ENCODE results near the gene SIRT4. TPM values are rescaled to one million over a fixed set of nuclear protein-coding genes. Genes with fewer than 3 reads are reported as not detected.

The SIRT4 gene
- total RNA-seq (2021; fragmentation: NEBNext Ultra II Directional; extraction: Animal tissue kit (Norgen Biotek cat#: 25700)): 2.3 and 4.1 TPM in 2 replicates
- polyA plus RNA-seq (2011; rRNA removed): 2.7 and 3.8 TPM in 2 replicates
- 4.1 TPM for polyA plus RNA-seq (2011; cell fraction: cytosol; rRNA removed)
- polyA plus RNA-seq (2011; cell fraction: nucleus; rRNA removed): 3.0 TPM
- polyA plus RNA-seq (2012, experiment 1 of 2): 2.8 to 5.4 TPM (median 4.4 TPM) in 4 replicates
- polyA plus RNA-seq (2012, experiment 2 of 2): 3.1 TPM
- polyA plus RNA-seq (2013, experiment 1 of 2): 1.4 TPM
- polyA plus RNA-seq (2013, experiment 2 of 2): 2.1 TPM
- 2.5 and 3.1 TPM in 2 replicates for polyA minus RNA-seq (2011; rRNA and poly(A)+ RNA removed)
- polyA minus RNA-seq (2011; cell fraction: cytosol; rRNA and poly(A)+ RNA removed): 1.9 TPM
- polyA minus RNA-seq (2011; cell fraction: nucleus; rRNA and poly(A)+ RNA removed): 1.4 TPM
- long read RNA-seq, experiment 1, partial matches to known transcripts: 1 of 4 reads
- long read RNA-seq, experiment 1, other reads (novel, unspliced or antisense): 1 of 4 reads
- long read RNA-seq, experiment 2, partial matches to known transcripts: 0 of 4 reads
- long read RNA-seq, experiment 2, other reads (novel, unspliced or antisense): 0 of 4 reads

GRCh38 chr12:120301962-120302815 lies at the start of gene SIRT4:
Gene SIRT4, plus strand, starts transcription at chr12:120302321. Its CDS starts 1,241 bp downstream, at chr12:120303562.
- no peaks in the 10 kb centered on the region for H3K36me3 ChIP-seq (ENCODE audit: control insufficient read depth in 2 of 4, insufficient read depth in 4 of 4, low read length in 3 of 4)
- H4K20me1 ChIP-seq (replicated peaks in 1 of 2; ENCODE audit: control insufficient read depth in 1 of 2, insufficient read depth in 2 of 2, low read length in 2 of 2): no peaks in the 10 kb centered on the region
- peak within 1 kb of the TSS; percentile 84 for H3K27ac ChIP-seq (ENCODE audit: low read depth, low read length)
- H4K5ac ChIP-seq (ENCODE audit: insufficient read length, low read depth, low read length): no peak within 1 kb of the TSS
- H4K8ac ChIP-seq (ENCODE audit: extremely low read depth, insufficient read depth, low read length): no peak within 1 kb of the TSS
- POLR2A ChIA-PET (ENCODE audit: partially characterized antibody): interaction anchor here (0.6 to 4.7 kb wide), 14 partner anchors 10 to 177 kb away, joined by 3 to 131 read pairs (median 3); partner anchors contain the start of genes RNU4-1, RNU4-2 and RPLP0
- H3K23ac ChIP-seq (ENCODE audit: insufficient read length): no peak within 1 kb of the TSS
- H2BK120ac ChIP-seq (replicated peaks; ENCODE audit: low read depth, low read length): no peak within 1 kb of the TSS
- peak within 1 kb of the TSS; percentile 86 to 88 for H3K4me2 ChIP-seq (ENCODE audit: insufficient read depth in 1 of 2, low read depth in 2 of 2, low read length in 2 of 2)
- FAIRE-seq: peak; percentile 93
- H2AFZ ChIP-seq (ENCODE audit: low read length): peak within 1 kb of the TSS; percentile 100
- no peaks in the 10 kb centered on the region for H3K79me1 ChIP-seq (ENCODE audit: low read depth, low read length)
- H3K23me2 ChIP-seq (ENCODE audit: low read depth, low read length): peaks cover 5% of the 10 kb centered on the region
- peak within 1 kb of the TSS; percentile 79 to 98 (median 88) for H3K4me3 ChIP-seq (ENCODE audit: extremely low read depth in 1 of 4, insufficient read depth in 2 of 4, low read depth in 3 of 4, low read length in 4 of 4)
- no peak within 1 kb of the TSS for H2BK15ac ChIP-seq (ENCODE audit: low read length)
- H2AK5ac ChIP-seq (ENCODE audit: low read depth, low read length): no peak within 1 kb of the TSS
- no peak within 1 kb of the TSS for H3K14ac ChIP-seq (ENCODE audit: insufficient read length)
- DNase-seq (ENCODE audit: low read depth in 1 of 2, low spot score in 2 of 2): peak in 1 of 2 experiments; percentile 87
- H2BK12ac ChIP-seq (ENCODE audit: low read depth, low read length): no peak within 1 kb of the TSS
- CTCF ChIA-PET (ENCODE audit: partially characterized antibody): interaction anchor here (0.8 to 7.2 kb wide), 24 partner anchors 9 to 230 kb away, joined by 3 to 109 read pairs (median 4); partner anchors contain the start of genes PXN and RNU4-1
- H3K9ac ChIP-seq (replicated peaks in 1 of 4; ENCODE audit: extremely low read depth in 1 of 4, low read depth in 3 of 4, low read length in 3 of 4): peak within 1 kb of the TSS in 3 of 4 experiments; percentile 60 to 97 (median 82); a peak in 6 of 7 replicates
- no peaks in the 10 kb centered on the region for H3K27me3 ChIP-seq (replicated peaks in 1 of 4; ENCODE audit: control insufficient read depth in 3 of 4, extremely low read depth in 1 of 4, insufficient read depth in 3 of 4, low read length in 3 of 4)
- 17% methylated on average over 30 of the region's 31 CpGs; no CpG with 5 or more reads in 1 of the 2 experiments for WGBS, 2 experiments (ENCODE audit: extremely low coverage in 1 of 2, insufficient coverage in 1 of 2, insufficient read length in 1 of 2, insufficient replicate concordance in 2 of 2, low coverage in 1 of 2, low lambda C conversion rate in 2 of 2, missing lambda C conversion rate in 1 of 2)
- peak within 1 kb of the TSS; percentile 41; the same call in 1 of the 2 replicates for H2BK5ac ChIP-seq (ENCODE audit: low read depth, low read length)
- no peaks in the 10 kb centered on the region for H3K79me2 ChIP-seq (ENCODE audit: control insufficient read depth in 1 of 2, insufficient read depth in 2 of 2, low read length in 2 of 2)
- no peaks in the 10 kb centered on the region for H3K4me1 ChIP-seq (replicated peaks in 1 of 4; ENCODE audit: control insufficient read depth in 3 of 4, insufficient read depth in 4 of 4, low read length in 3 of 4)
- H2BK20ac ChIP-seq (ENCODE audit: low read length): no peak within 1 kb of the TSS
- H3K4ac ChIP-seq (replicated peaks; ENCODE audit: insufficient read length, low read depth, low read length): no peak within 1 kb of the TSS
- no peak within 1 kb of the TSS for H4K91ac ChIP-seq (replicated peaks; ENCODE audit: insufficient read length, low read length)
- no peaks in the 10 kb centered on the region for H3K9me3 ChIP-seq (ENCODE audit: insufficient read depth in 2 of 2, low read depth in 1 of 2, low read length in 1 of 2)
- no peak within 1 kb of the TSS for H3K56ac ChIP-seq (replicated peaks; ENCODE audit: insufficient read length, low read depth, low read length)
- peak within 1 kb of the TSS; percentile 64; the same call in 1 of the 2 replicates for H3K18ac ChIP-seq (ENCODE audit: extremely low read depth, low read length)
- TF ChIP-seq KDM5A (IDR thresholded peaks at IDR 0.05; ENCODE audit: low read length) (no peak), KDM4A (IDR thresholded peaks at IDR 0.05; ENCODE audit: low read depth, low read length, severe bottlenecking) (peak; percentile 75), CREB1 (IDR thresholded peaks at IDR 0.05) (peak; percentile 69; the same call in 1 of the 2 replicates), MAX (IDR thresholded peaks at IDR 0.05) (no peak), ASH2L (IDR thresholded peaks at IDR 0.05; ENCODE audit: low read length) (peak; percentile 44), SIX5 (IDR thresholded peaks at IDR 0.05; ENCODE audit: low read depth, low read length) (peak; percentile 90), CBX8 (IDR thresholded peaks at IDR 0.05; ENCODE audit: borderline replicate concordance, low read depth, low read length) (no peak), BRCA1 (IDR thresholded peaks at IDR 0.05; ENCODE audit: low read depth, low read length) (no peak)

Measured in H1 (cell line).